C1 segment of cervical spinal cord (tissue), 14 donors: Measurements from ENCODE around the gene NT5C1B.

Experiments used
- DNase-seq, 14 donors: peaks; one replicate each; lab custom pipeline; 2025; lab: John Stamatoyannopoulos, UW

Gene NT5C1B

DNA sequence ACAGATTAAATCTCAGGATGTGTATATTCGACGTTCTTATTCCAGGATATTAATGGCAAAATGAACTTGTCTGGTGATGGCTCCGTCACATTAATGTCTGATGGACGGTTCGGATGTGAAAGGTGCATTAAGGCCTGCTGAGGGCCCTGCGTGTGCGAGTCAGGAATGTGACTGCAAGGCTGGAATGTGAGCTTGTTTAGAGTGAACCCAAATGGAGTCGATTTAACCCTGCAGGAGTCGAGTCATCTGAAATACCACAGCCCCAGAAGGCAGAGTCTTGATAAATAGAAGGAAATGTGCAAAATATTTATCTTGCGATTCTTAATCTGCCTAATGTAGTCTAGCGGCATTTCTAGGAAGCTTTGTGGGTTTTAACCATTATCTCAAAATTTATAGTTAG is 73.3 kb downstream of the NT5C1B start:
- no peak for DNase-seq

- no peak for DNase-seq
These were observed 74.6 kb downstream of the NT5C1B start for GRCh38 chr2:18514526-18515461.
